ENCODE data around the gene SCYGR4.
"Not testable (repeated sequence)": the region's sequence is repeated elsewhere in the genome, so short reads cannot be mapped to it uniquely, and the experiment has no call there.

Gene SCYGR4

DNA sequence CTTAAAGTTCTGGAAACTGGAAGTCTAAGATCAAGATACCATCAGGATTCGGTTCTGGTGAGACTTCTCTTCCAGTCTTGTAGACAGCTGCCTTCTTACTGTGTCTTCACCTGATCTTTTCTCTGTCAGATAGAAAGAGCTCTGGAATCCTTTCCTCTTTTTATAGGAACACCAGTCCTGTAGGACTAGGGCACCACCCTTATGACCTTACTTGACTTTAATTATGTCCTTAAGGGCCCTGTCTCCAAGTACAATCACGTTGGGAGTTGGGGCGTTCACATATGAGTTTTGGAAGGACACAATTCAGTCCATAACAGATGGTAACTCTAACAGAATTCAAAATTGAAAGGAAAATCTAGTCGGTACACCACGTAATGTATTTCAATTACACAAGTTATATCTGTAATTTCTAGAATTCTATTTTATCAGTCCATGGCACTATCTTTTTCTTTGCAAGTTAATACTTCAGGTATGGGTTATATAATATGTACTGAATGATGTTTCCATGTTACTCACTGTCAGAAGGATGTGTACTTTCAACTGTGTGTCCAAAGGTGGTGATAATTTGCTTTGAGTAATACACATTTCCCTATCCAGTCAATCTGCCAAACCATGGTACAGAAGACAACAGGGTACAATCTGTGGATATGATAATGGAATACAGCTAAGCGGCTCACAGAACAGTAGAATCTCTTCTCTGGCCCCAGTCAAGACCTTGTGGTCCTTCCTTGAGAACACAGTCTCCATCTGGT is 48.1 kb downstream of the SCYGR4 start:
- DNase-seq (ENCODE audit: extremely low read depth in 1 of 2, low read depth in 1 of 2): no peak

DNA sequence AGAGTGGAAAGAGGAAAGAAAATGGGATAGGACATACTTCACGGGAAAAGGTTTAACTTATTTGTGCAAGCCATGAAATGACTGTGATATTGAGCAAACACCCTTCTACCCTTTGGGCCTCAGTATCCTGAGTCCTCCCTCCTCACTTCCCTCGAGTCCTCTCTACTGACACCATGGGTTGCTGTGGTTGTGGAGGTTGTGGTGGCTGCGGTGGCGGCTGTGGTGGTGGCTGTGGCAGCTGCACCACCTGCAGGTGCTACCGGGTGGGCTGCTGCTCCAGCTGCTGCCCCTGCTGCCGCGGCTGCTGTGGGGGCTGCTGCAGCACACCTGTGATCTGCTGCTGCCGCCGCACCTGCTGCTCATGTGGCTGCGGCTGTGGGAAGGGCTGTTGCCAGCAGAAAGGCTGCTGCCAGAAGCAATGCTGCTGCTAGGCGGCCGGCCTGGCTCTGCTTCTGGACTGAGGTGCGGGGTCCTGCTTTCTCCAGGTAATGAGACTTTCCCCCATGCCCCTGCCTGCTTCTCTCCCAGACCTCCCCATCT is 49.4 kb downstream of the SCYGR4 start, which contains the start of gene SCYGR5:
Gene SCYGR5, plus strand, starts transcription at position 174 of the 540 bp plus-strand sequence. Its CDS starts 0 bp downstream, at position 174.
- DNase-seq (ENCODE audit: extremely low read depth in 1 of 2, low read depth in 1 of 2): not testable (repeated sequence)

Data from stimulated activated CD8-positive, alpha-beta memory T cell treated with anti-CD3 and anti-CD28 coated beads, Interleukin-7, amount 100 ng/mL, for 48 hours (primary cell).